ENCODE measurements around the gene RAP1GAP2. TPM values are rescaled to one million over a fixed set of nuclear protein-coding genes. Genes with fewer than 3 reads are reported as not detected.

RAP1GAP2 gene
- polyA plus RNA-seq, 3 donors = 1.5 to 48.4 (median 6.1) TPM

DNA sequence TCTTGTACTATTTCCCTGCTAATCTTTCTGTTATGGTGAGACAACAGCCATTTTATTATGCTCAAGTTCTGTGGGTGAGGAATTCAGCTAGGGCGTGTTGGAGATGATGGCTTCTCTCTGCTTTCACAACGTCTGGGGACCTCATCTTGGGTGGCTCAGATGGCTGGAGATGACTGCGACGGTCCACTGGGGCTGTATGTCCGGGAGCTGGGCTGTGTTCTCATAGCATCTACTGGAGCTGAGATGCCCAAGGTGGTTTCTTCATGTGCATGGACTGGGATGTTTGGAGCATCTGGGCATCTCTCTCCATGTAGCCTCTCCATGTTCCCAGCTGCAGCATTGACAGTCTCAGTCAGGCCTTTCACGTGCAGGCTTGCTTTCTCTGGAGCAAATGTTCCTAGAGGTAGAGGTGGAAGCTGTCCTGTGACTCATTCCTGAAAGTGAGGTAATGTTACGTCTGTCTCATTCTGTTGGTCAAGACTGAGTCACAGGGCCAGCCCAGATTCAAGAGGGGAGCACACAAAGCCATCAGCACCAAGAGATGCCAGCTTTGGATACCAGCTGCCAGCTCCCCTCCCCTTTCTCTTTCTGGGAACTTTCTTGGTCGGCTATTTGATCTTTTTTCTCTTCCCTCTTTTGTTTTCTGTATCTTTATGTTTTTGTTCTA lies 96.2 kb downstream of the RAP1GAP2 start:
- Histone ChIP-seq H3K4me3 (replicated peaks in 1 of 3; ENCODE audit: low read depth in 2 of 3, low read length in 3 of 3) (no peak overlapping the region), H3K9me3 (replicated peaks in 1 of 2; ENCODE audit: control insufficient read depth in 1 of 2, insufficient read depth in 1 of 2, low read length in 2 of 2) (no peaks in the 10 kb centered on the region), H3K9ac (ENCODE audit: insufficient read depth, low read length, poor library complexity, severe bottlenecking) (no peak overlapping the region), H3K36me3 (replicated peaks in 1 of 2; ENCODE audit: control insufficient read depth in 1 of 2, insufficient read depth in 2 of 2, low read length in 2 of 2) (peaks cover 20 to 59% of the 10 kb centered on the region in 2 donors), H3K27ac (ENCODE audit: low read depth in 1 of 2, low read length in 2 of 2) (peak overlapping the region in 1 of 2 donors; percentile 10), H3K4me2 (replicated peaks; ENCODE audit: extremely low read depth, low read length, poor library complexity, severe bottlenecking) (no peak overlapping the region), H3K79me2 (ENCODE audit: insufficient read depth, low read length) (peaks cover 79% of the 10 kb centered on the region), H4K20me1 (ENCODE audit: insufficient read depth, low read length) (peaks cover 98% of the 10 kb centered on the region), H2AFZ (ENCODE audit: insufficient read depth, low read depth, low read length, poor library complexity, severe bottlenecking) (no peak overlapping the region), H3K27me3 (ENCODE audit: control insufficient read depth in 2 of 2, insufficient read depth in 2 of 2, low read length in 2 of 2) (no peaks in the 10 kb centered on the region), H3K4me1 (ENCODE audit: control insufficient read depth in 1 of 2, insufficient read depth in 2 of 2, low read length in 2 of 2) (peaks cover 0 to 5% of the 10 kb centered on the region in 2 donors)
- no peaks in the 10 kb centered on the region for H3K9me3 Mint-ChIP-seq
- DNase-seq = peak; percentile 27 to 74 (median 45)
- peaks cover 36 to 69% of the 10 kb centered on the region in 2 donors for H3K36me3 Mint-ChIP-seq
- 100% methylated on average over 5 of the region's 8 CpGs for WGBS (ENCODE audit: insufficient coverage)
- intact Hi-C loops (cut with micrococcal nuclease) = no loop called here
- peaks cover 0 to 2% (median 0%) of the 10 kb centered on the region in 3 donors for H3K27me3 Mint-ChIP-seq (ENCODE audit: low read depth in 3 of 3)
- TF ChIP-seq, protein P1, sequence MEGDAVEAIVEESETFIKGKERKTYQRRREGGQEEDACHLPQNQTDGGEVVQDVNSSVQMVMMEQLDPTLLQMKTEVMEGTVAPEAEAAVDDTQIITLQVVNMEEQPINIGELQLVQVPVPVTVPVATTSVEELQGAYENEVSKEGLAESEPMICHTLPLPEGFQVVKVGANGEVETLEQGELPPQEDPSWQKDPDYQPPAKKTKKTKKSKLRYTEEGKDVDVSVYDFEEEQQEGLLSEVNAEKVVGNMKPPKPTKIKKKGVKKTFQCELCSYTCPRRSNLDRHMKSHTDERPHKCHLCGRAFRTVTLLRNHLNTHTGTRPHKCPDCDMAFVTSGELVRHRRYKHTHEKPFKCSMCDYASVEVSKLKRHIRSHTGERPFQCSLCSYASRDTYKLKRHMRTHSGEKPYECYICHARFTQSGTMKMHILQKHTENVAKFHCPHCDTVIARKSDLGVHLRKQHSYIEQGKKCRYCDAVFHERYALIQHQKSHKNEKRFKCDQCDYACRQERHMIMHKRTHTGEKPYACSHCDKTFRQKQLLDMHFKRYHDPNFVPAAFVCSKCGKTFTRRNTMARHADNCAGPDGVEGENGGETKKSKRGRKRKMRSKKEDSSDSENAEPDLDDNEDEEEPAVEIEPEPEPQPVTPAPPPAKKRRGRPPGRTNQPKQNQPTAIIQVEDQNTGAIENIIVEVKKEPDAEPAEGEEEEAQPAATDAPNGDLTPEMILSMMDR (IDR thresholded peaks at IDR 0.05) = no peak
- H3K4me3 Mint-ChIP-seq = no peak overlapping the region
- peaks cover 25% of the 10 kb centered on the region for H3K4me1 Mint-ChIP-seq
- H3K27ac Mint-ChIP-seq = peak overlapping the region in 6 of 7 donors; percentile 44 to 76 (median 62)

DNA sequence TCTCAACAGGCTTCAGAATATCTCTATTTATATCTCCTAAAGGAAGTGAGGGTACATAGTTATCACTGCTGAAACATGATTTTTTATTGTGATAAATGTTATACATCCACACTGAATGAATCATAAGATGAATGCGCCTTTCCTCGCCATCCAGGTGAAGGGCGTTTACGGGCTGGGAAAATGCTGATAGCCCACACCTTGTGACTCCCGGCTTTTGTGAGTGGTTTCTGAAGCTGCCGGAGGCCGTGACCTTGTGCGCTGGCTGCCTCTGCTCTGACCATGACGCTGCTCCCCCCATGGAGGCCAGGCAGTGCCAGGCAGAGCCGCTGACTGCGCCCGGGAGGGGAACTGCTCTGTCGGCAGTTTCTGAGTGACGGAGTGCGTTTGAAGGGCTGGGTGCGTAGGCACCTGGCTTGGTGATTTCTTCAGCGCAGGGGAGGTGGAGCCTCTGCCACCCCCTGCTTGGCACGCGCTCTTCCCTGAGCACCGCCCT lies 97.2 kb downstream of the RAP1GAP2 start:
- Mint-ChIP-seq H3K9me3 (no peaks in the 10 kb centered on the region), H3K4me1 (peaks cover 19% of the 10 kb centered on the region), H3K27me3 (ENCODE audit: low read depth in 3 of 3) (peaks cover 0 to 4% (median 0%) of the 10 kb centered on the region in 3 donors), H3K36me3 (peaks cover 36 to 63% of the 10 kb centered on the region in 2 donors), H3K4me3 (no peak overlapping the region), H3K27ac (no peak overlapping the region)
- Histone ChIP-seq H3K4me1 (ENCODE audit: control insufficient read depth in 1 of 2, insufficient read depth in 2 of 2, low read length in 2 of 2) (peaks cover 0 to 5% of the 10 kb centered on the region in 2 donors), H4K20me1 (ENCODE audit: insufficient read depth, low read length) (peaks cover 98% of the 10 kb centered on the region), H3K27me3 (ENCODE audit: control insufficient read depth in 2 of 2, insufficient read depth in 2 of 2, low read length in 2 of 2) (no peaks in the 10 kb centered on the region), H3K4me2 (replicated peaks; ENCODE audit: extremely low read depth, low read length, poor library complexity, severe bottlenecking) (no peak overlapping the region), H2AFZ (ENCODE audit: insufficient read depth, low read depth, low read length, poor library complexity, severe bottlenecking) (no peak overlapping the region), H3K79me2 (ENCODE audit: insufficient read depth, low read length) (peaks cover 79% of the 10 kb centered on the region), H3K36me3 (replicated peaks in 1 of 2; ENCODE audit: control insufficient read depth in 1 of 2, insufficient read depth in 2 of 2, low read length in 2 of 2) (peaks cover 20 to 59% of the 10 kb centered on the region in 2 donors), H3K9me3 (replicated peaks in 1 of 2; ENCODE audit: control insufficient read depth in 1 of 2, insufficient read depth in 1 of 2, low read length in 2 of 2) (no peaks in the 10 kb centered on the region), H3K27ac (ENCODE audit: low read depth in 1 of 2, low read length in 2 of 2) (no peak overlapping the region), H3K4me3 (replicated peaks in 1 of 3; ENCODE audit: low read depth in 2 of 3, low read length in 3 of 3) (no peak overlapping the region), H3K9ac (ENCODE audit: insufficient read depth, low read length, poor library complexity, severe bottlenecking) (no peak overlapping the region)
- intact Hi-C loops (cut with micrococcal nuclease) = no loop called here
- TF ChIP-seq, protein P1 (IDR thresholded peaks at IDR 0.05) = no peak
- 95% methylated on average over 18 of the region's 20 CpGs for WGBS (ENCODE audit: insufficient coverage)
- no peak for DNase-seq

Measured in CD14-positive monocyte (primary cell).